Stimulated activated CD8-positive, alpha-beta memory T cell treated with anti-CD3 and anti-CD28 coated beads, Interleukin-7, amount 100 ng/mL, for 48 hours (primary cell): ENCODE data around the gene ZDHHC14.

ENCODE experiments used
- DNase-seq, 2 donors: peaks; one replicate each; pipeline ENCODE4 v3.0.0-alpha.2; 2020; ENCODE audit warnings: low read depth in 1 of 2; ENCODE audit errors: extremely low read depth in 1 of 2

Gene ZDHHC14

GRCh38 chr6:157609556-157609955, 228.6 kb downstream of the ZDHHC14 start:
- no peak for DNase-seq

GRCh38 chr6:157610451-157610999, 229.5 kb downstream of the ZDHHC14 start:
- no peak for DNase-seq

GRCh38 chr6:157611406-157611805, 230.4 kb downstream of the ZDHHC14 start:
- DNase-seq: no peak

- no peak for DNase-seq
These were observed 232.1 kb downstream of the ZDHHC14 start for GRCh38 chr6:157613011-157613522.

GRCh38 chr6:157614026-157614568, 233.1 kb downstream of the ZDHHC14 start:
- no peak for DNase-seq

- DNase-seq: no peak
These were observed 234.4 kb downstream of the ZDHHC14 start for GRCh38 chr6:157615420-157615769.

- no peak for DNase-seq
These were observed 235.0 kb downstream of the ZDHHC14 start for GRCh38 chr6:157615951-157616350.

- no peak for DNase-seq
These were observed 240.0 kb downstream of the ZDHHC14 start for GRCh38 chr6:157620944-157621343.

- no peak for DNase-seq
These were observed 240.4 kb downstream of the ZDHHC14 start for GRCh38 chr6:157621406-157621805.

GRCh38 chr6:157622427-157622826, 241.4 kb downstream of the ZDHHC14 start:
- no peak for DNase-seq

GRCh38 chr6:157625111-157625510, 244.1 kb downstream of the ZDHHC14 start:
- no peak for DNase-seq

GRCh38 chr6:157625764-157626163, 244.8 kb downstream of the ZDHHC14 start:
- DNase-seq: no peak

- DNase-seq: no peak
These were observed 246.4 kb downstream of the ZDHHC14 start for GRCh38 chr6:157627195-157627966.

- no peak for DNase-seq
These were observed 247.5 kb downstream of the ZDHHC14 start for GRCh38 chr6:157628463-157628862.

- DNase-seq: no peak
These were observed 248.2 kb downstream of the ZDHHC14 start for GRCh38 chr6:157629220-157629619.

GRCh38 chr6:157630463-157631080, 249.6 kb downstream of the ZDHHC14 start:
- DNase-seq: no peak

GRCh38 chr6:157631412-157631811, 250.4 kb downstream of the ZDHHC14 start:
- no peak for DNase-seq

- DNase-seq: no peak
These were observed 251.0 kb downstream of the ZDHHC14 start for GRCh38 chr6:157631838-157632614.

GRCh38 chr6:157632821-157633220, 251.8 kb downstream of the ZDHHC14 start:
- DNase-seq: no peak

GRCh38 chr6:157634546-157634945, 253.6 kb downstream of the ZDHHC14 start:
- no peak for DNase-seq
